K562 (cell line): ENCODE data around the gene ADORA2B. TPM values are rescaled to one million over a fixed set of nuclear protein-coding genes. Genes with fewer than 3 reads are reported as not detected.

Experiments
- CBX2 ChIP-seq: fragments of 200-600 bp; sonication (generic); IDR thresholded peaks from one replicate; pipeline ENCODE4 v1.6.1; 2012; ENCODE audit warnings: mild to moderate bottlenecking, low read length, inconsistent platforms; ENCODE audit not compliant: insufficient read depth, poor library complexity, severe bottlenecking
- DNMT1 ChIP-seq: fragments of 450-650 bp; IDR thresholded peaks from 2 replicates; pipeline ENCODE4 v1.6.1; 2016; ENCODE audit warnings: antibody characterized with exemption, mild to moderate bottlenecking
- E2F8 ChIP-seq: fragments of 450-650 bp; IDR thresholded peaks from 2 replicates; pipeline ENCODE4 v1.7.1; 2018; ENCODE audit warnings: mild to moderate bottlenecking, low read depth; ENCODE audit not compliant: partially characterized antibody
- EHMT2 ChIP-seq: fragments of 450-650 bp; IDR thresholded peaks from 2 replicates; pipeline ENCODE4 v1.6.1; 2018; ENCODE audit warnings: antibody characterized with exemption
- FOXK1 ChIP-seq: sonication (generic); formaldehyde crosslinking; IDR thresholded peaks from 2 replicates; pipeline ENCODE4 v1.8.0; 2022; ENCODE audit warnings: missing genetic modification reagents, mild to moderate bottlenecking, borderline replicate concordance
- GABPA ChIP-seq: fragments of 200-800 bp; sonication (Bioruptor generic); conservative IDR thresholded peaks from 2 replicates; pipeline ENCODE4 v1.6.1; 2016; ENCODE audit warnings: low read depth, missing genetic modification characterization, missing compliant biosample characterization
- GATAD2A ChIP-seq: fragments of 450-650 bp; IDR thresholded peaks from 2 replicates; pipeline ENCODE4 v1.6.1; 2017
- ILK ChIP-seq: fragments of 450-650 bp; IDR thresholded peaks from 2 replicates; pipeline ENCODE4 v1.6.1; 2016; ENCODE audit warnings: missing genetic modification characterization, low read depth, mild to moderate bottlenecking, missing compliant biosample characterization, moderate library complexity, borderline replicate concordance
- PHF8 ChIP-seq: fragments of 200-600 bp; sonication (generic); IDR thresholded peaks from 2 replicates; pipeline ENCODE4 v1.6.1; 2012; ENCODE audit warnings: mixed run types, mild to moderate bottlenecking, inconsistent platforms, low read length, moderate library complexity, borderline replicate concordance
- SIN3A ChIP-seq, 2 experiments: fragments of 150-350 bp in 1 of 2; IDR thresholded peaks; 2 replicates each; pipeline ENCODE4 v1.6.1; 2011 to 2016; ENCODE audit warnings: borderline replicate concordance in 2 of 2, low read depth in 2 of 2, low read length in 2 of 2, mild to moderate bottlenecking in 2 of 2, moderate library complexity in 2 of 2; ENCODE audit not compliant: control insufficient read depth in 1 of 2
- SIX5 ChIP-seq, 2 experiments: IDR thresholded peaks; 2 replicates each; pipeline ENCODE4 v1.6.1; 2011; ENCODE audit warnings: low read length in 2 of 2, borderline replicate concordance in 1 of 2, low read depth in 1 of 2, mild to moderate bottlenecking in 1 of 2, moderate library complexity in 1 of 2; ENCODE audit not compliant: insufficient read depth in 1 of 2
- ZNF592 ChIP-seq: fragments of 450-650 bp; IDR thresholded peaks from 2 replicates; pipeline ENCODE4 v1.6.1; 2017; ENCODE audit warnings: antibody characterized with exemption, mild to moderate bottlenecking
- polyA plus RNA-seq, 8 experiments: library from polyadenylated mRNA; depleted of rRNA in 4 of 8; stranded (reverse) in 5 of 8; unstranded in 3 of 8; fragments of >200 nt; fragmentation: Nextera tagmentation in 2 of 8; fragmentation: Illumina TruSeq in 1 of 8; extraction: Ambion mirVana in 2 of 8; extraction: Trizol in 1 of 8; gene quantifications; 2 replicates each; pipeline versions ENCODE4 v1.2.1 to v1.2.3, GENCODE V29; 2011 to 2014; ENCODE audit warnings: inconsistent platforms in 1 of 8, missing spikeins in 1 of 8
- total RNA-seq, 7 experiments: library from RNA; depleted of rRNA in 6 of 7; stranded (reverse); fragments of >200 nt in 6 of 7; fragmentation: Illumina TruSeq in 2 of 7; extraction: Trizol in 2 of 7; gene quantifications; 2 replicates each; pipeline versions ENCODE4 v1.2.1 to v1.2.3, GENCODE V29; 2011 to 2021; ENCODE audit warnings: low replicate concordance in 1 of 7
- TF ChIP-seq, protein P1 (sequence below): sonication (generic); formaldehyde crosslinking; IDR thresholded peaks from 2 replicates; pipeline ENCODE4 v1.8.1; 2022; ENCODE audit warnings: missing genetic modification reagents
- TF ChIP-seq, protein P2 (sequence below): sonication (generic); formaldehyde crosslinking; IDR thresholded peaks from 2 replicates; pipeline ENCODE4 v1.8.1; 2023; ENCODE audit warnings: mild to moderate bottlenecking, missing genetic modification reagents

ADORA2B gene
- total and polyA plus RNA-seq, 9 of the 15 experiments (the other 6 are each of a cell fraction or from before 2014, with no cell fraction given) = 6.4 to 16.6 (median 10.5) TPM

DNA sequence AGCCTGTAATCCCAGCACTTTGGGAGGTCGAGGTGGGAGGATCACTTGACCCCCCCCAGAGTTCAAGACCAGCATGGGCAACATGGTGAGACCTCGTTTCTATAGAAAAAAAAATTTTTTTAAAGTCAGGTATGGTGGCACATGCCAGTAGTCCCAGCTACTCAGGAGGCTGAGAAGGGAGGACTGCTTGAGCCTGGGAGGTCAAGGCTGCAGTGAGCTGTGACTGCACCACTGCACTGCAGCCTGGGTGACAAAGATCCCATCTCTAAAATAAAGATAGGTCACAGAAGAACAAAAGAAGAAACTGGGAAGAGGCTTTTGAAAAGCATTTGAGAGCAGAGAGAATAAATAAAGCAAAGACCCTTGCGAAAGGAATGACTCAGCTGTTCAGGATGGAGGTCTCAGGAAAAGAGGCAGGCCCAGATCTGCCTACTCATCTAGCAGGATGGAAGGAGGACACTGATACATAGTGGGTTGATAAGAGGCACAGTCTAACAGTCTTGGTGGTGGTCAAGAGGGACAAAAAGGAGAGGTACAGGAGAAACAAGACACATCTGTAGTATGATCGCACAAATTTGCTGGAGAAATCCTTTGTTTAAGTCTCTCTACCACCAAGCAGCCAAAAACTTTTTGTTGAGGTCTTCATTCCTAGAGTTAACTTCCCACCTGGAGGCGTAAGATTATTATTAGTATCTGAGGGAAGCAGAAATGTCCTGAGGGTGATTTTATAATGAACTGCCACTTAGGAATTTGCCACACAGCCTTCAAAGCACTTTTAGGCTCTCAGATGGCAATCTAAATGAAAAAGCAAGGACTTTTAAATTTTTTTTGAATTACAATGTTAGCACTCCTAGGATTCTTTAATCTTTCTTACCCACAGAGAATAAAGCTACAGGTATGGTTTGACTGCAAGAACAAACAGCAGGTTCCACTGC is 37.0 kb downstream of the ADORA2B start (continued):
- TF ChIP-seq SIN3A (IDR thresholded peaks at IDR 0.05; ENCODE audit: borderline replicate concordance in 2 of 2, control insufficient read depth in 1 of 2, low read depth in 2 of 2, low read length in 2 of 2) = no peak
- TF ChIP-seq CBX2 = no peak
- TF ChIP-seq FOXK1 (CRISPR knock-in tag) = no peak
- no peak for TF ChIP-seq E2F8
- TF ChIP-seq ILK (tag) = no peak
- TF ChIP-seq, protein P1, sequence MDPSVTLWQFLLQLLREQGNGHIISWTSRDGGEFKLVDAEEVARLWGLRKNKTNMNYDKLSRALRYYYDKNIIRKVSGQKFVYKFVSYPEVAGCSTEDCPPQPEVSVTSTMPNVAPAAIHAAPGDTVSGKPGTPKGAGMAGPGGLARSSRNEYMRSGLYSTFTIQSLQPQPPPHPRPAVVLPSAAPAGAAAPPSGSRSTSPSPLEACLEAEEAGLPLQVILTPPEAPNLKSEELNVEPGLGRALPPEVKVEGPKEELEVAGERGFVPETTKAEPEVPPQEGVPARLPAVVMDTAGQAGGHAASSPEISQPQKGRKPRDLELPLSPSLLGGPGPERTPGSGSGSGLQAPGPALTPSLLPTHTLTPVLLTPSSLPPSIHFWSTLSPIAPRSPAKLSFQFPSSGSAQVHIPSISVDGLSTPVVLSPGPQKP (CRISPR knock-in tag) = no peak
- 0 out of 2 replicates have a peak, but pooled peaks have one; percentile 32 for TF ChIP-seq GATAD2A
- TF ChIP-seq, protein P2, sequence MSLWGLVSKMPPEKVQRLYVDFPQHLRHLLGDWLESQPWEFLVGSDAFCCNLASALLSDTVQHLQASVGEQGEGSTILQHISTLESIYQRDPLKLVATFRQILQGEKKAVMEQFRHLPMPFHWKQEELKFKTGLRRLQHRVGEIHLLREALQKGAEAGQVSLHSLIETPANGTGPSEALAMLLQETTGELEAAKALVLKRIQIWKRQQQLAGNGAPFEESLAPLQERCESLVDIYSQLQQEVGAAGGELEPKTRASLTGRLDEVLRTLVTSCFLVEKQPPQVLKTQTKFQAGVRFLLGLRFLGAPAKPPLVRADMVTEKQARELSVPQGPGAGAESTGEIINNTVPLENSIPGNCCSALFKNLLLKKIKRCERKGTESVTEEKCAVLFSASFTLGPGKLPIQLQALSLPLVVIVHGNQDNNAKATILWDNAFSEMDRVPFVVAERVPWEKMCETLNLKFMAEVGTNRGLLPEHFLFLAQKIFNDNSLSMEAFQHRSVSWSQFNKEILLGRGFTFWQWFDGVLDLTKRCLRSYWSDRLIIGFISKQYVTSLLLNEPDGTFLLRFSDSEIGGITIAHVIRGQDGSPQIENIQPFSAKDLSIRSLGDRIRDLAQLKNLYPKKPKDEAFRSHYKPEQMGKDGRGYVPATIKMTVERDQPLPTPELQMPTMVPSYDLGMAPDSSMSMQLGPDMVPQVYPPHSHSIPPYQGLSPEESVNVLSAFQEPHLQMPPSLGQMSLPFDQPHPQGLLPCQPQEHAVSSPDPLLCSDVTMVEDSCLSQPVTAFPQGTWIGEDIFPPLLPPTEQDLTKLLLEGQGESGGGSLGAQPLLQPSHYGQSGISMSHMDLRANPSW (CRISPR knock-in tag) = no peak
- TF ChIP-seq DNMT1 = no peak
- TF ChIP-seq ZNF592 = peak; percentile 79
- TF ChIP-seq EHMT2 = 0 out of 2 replicates have a peak, but pooled peaks have one; percentile 26
- no peak for TF ChIP-seq PHF8
- no peak for TF ChIP-seq GABPA (tag)
- no peak for TF ChIP-seq SIX5 (IDR thresholded peaks at IDR 0.05; ENCODE audit: borderline replicate concordance in 1 of 2, insufficient read depth in 1 of 2, low read depth in 1 of 2, low read length in 2 of 2)
